GM10266 (cell line): ENCODE data around the gene SPDYE4.

Source experiments
- DNase-seq: peaks from one replicate; pipeline ENCODE4 v3.0.0; 2012; ENCODE audit errors: extremely low spot score
- CTCF ChIP-seq: IDR thresholded peaks from 2 replicates; pipeline ENCODE4 v1.5.1; 2012; ENCODE audit warnings: mild to moderate bottlenecking, low read depth; ENCODE audit not compliant: control insufficient read depth, insufficient read depth; ENCODE audit errors: missing control alignments

SPDYE4 gene

DNA sequence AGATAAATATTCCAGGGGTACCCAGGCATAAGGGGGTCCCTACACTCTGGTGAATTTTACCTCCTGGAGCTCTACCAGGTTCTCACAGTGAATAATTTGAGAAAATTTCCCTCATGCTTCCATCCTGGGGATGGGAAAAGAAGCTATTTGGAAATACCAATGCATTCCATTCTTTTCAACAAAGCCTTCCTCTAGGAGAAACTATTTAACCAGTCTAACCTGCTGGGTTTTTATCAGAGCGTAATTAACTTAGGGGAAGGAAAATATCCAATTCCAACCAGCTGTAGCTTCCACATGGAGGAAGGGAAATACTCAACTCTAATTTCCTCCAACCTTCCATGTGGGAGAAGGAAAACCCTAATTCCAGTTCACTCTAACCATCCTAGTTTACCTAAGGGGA, 23.8 kb upstream of the SPDYE4 start:
- DNase-seq, result no peak
- no peak for TF ChIP-seq CTCF

DNA sequence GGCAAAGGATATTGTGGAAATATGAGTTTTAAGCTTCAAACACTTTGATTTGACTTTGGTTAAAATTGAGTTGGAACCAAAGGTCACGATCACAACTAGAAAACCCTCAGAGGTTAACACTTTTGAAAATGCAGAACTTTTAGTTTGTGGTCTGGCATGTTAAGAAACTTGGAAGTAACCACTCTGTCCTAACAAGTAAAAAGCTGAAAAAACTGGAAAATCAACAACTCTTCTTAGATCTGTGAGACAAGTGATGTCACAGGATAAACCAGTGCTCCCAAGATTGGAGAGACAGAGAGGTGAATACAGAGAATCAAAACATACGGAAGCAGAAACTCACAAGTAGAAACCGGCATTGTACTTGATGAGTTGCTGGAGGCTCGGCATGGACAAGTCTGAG, 23.4 kb upstream of the SPDYE4 start:
- TF ChIP-seq CTCF, result no peak
- no peak for DNase-seq

GRCh38 chr17:8776881-8777280, 18.5 kb upstream of the SPDYE4 start:
- TF ChIP-seq CTCF, result no peak
- DNase-seq, result no peak

- TF ChIP-seq CTCF, result no peak
- no peak for DNase-seq
Measured at GRCh38 chr17:8776248-8776647, 17.9 kb upstream of the SPDYE4 start.

- no peak for TF ChIP-seq CTCF
- no peak for DNase-seq
Measured at GRCh38 chr17:8766731-8767130, 8.4 kb upstream of the SPDYE4 start.

DNA sequence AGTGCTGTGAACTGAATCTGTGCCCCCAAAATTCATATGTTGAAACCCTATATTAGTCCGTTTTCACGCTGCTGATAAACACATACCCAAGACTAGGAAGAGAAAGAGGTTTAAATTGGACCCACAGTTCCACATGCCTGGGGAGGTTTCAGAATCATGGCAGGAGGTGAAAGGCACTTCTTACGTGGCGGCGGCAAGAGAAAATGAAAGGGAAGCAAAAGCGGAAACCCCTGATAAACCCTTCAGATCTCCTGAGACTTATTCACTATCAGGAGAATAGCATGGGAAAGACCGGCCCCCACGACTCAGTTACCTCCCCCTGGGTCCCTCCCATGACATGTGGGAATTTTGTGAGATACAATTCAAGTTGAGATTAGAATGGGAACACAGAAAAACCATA, 3.7 kb upstream of the SPDYE4 start:
- DNase-seq, result no peak
- no peak for TF ChIP-seq CTCF

- DNase-seq, result no peak
- no peak for TF ChIP-seq CTCF
Measured at GRCh38 chr17:8757189-8757588, 1.2 kb downstream of the SPDYE4 start.
